Hematopoietic multipotent progenitor cell (in vitro differentiated cells): Measurements from ENCODE around the gene UNK. TPM values are rescaled to one million over a fixed set of nuclear protein-coding genes. Genes with fewer than 3 reads are reported as not detected.
"Not testable (repeated sequence)": the region's sequence is repeated elsewhere in the genome, so short reads cannot be mapped to it uniquely, and the experiment has no call there.

Experiments
- DNase-seq, 3 donors: peaks; one replicate each; pipeline ENCODE4 v3.0.0-alpha.2; 2011 to 2015; ENCODE audit warnings: low read depth in 2 of 3, low spot score in 2 of 3
- total RNA-seq: library from RNA; depleted of rRNA; stranded (reverse); fragments of >200 nt; gene quantifications from one replicate; pipeline ENCODE4 v1.2.3, GENCODE V29; 2012

UNK gene
- total RNA-seq, 1 donor, result 34.7 TPM

GRCh38 chr17:75865404-75866188 lies 81.0 kb downstream of the UNK start:
- not testable (repeated sequence) for DNase-seq

- not testable (repeated sequence) for DNase-seq
These were observed 84.2 kb downstream of the UNK start for GRCh38 chr17:75868730-75869281.

GRCh38 chr17:75869282-75870141 lies 84.9 kb downstream of the UNK start:
- DNase-seq, result no peak

- not testable (repeated sequence) for DNase-seq
These were observed 85.6 kb downstream of the UNK start for GRCh38 chr17:75870228-75870627.

GRCh38 chr17:75872434-75873351 lies 88.1 kb downstream of the UNK start:
- peak in 1 of 3 donors; percentile 73 for DNase-seq

- no peak for DNase-seq
These were observed 89.1 kb downstream of the UNK start for GRCh38 chr17:75873587-75874322.

- no peak for DNase-seq
These were observed 89.9 kb downstream of the UNK start for GRCh38 chr17:75874323-75875181.

Other genes starting within 250 kb of the UNK start
- gene MYO15B, start 197.0 kb upstream of the UNK start, total RNA-seq, result 352 TPM
- gene SMIM5, start 151.4 kb upstream of the UNK start, total RNA-seq, result 3.0 TPM
- gene RECQL5, start 117.7 kb upstream of the UNK start, total RNA-seq, result 56.6 TPM
- gene SAP30BP, start 117.5 kb upstream of the UNK start, total RNA-seq, result 69.2 TPM
- 11.3 TPM for gene ITGB4, start 63.3 kb upstream of the UNK start, total RNA-seq
- 57.1 TPM for gene GALK1, start 19.6 kb upstream of the UNK start, total RNA-seq
- 245 TPM for gene UNC13D, start 59.6 kb downstream of the UNK start, total RNA-seq
- gene WBP2, start 70.5 kb downstream of the UNK start, total RNA-seq, result 29.6 TPM
- 38.8 TPM for gene TRIM47, start 93.8 kb downstream of the UNK start, total RNA-seq
- 41.2 TPM for gene TRIM65, start 112.1 kb downstream of the UNK start, total RNA-seq
- gene MRPL38, start 120.1 kb downstream of the UNK start, total RNA-seq, result 48.7 TPM
- 25.9 TPM for gene FBF1, start 156.2 kb downstream of the UNK start, total RNA-seq
- 42.5 TPM for gene ACOX1, start 194.4 kb downstream of the UNK start, total RNA-seq
- 31.8 TPM for gene TEN1, start 194.4 kb downstream of the UNK start, total RNA-seq
- 2.4 TPM for gene CDK3, start 216.0 kb downstream of the UNK start, total RNA-seq
- 7.8 TPM for gene EVPL, start 242.5 kb downstream of the UNK start, total RNA-seq